Uterus (tissue), 2 donors: ENCODE data around the gene CCDC149.

Experiments
- POLR2A ChIP-seq, 2 donors: fragments of 450-650 bp; IDR thresholded peaks; one replicate each; pipeline ENCODE4 v1.6.1; 2016; ENCODE audit warnings: antibody characterized with exemption in 2 of 2, mild to moderate bottlenecking in 1 of 2, moderate library complexity in 1 of 2
- TF ChIP-seq, protein P1 (sequence below), 4 experiments: fragments of 200-600 bp in 2 of 4; fragments of 450-650 bp in 2 of 4; sonication (generic) in 2 of 4; IDR thresholded peaks; one replicate each; pipeline ENCODE4 v1.5.1; 2016 to 2019; ENCODE audit warnings: antibody characterized with exemption in 4 of 4, mild to moderate bottlenecking in 2 of 4, moderate library complexity in 1 of 4

DNA sequence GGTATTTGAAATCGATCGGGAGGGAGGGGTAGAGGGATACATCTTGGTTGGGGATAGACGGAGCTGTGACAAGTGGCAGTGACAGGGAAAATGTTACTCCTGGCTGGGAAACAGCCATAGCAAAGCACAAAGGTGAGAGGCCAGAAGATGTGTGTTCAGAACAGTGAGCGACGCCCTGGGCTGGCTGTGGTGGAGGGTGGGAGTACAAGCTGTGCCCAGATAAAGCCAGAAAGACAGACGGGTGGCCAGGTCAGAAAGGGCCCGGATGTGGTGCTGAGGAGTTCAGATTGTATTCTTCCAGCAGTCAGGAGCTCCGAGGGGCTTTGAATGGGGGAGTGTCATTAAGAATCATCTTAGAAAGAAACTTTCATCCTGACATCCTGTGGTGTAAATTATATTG is 27.9 kb downstream of the CCDC149 start:
- TF ChIP-seq, protein P1, sequence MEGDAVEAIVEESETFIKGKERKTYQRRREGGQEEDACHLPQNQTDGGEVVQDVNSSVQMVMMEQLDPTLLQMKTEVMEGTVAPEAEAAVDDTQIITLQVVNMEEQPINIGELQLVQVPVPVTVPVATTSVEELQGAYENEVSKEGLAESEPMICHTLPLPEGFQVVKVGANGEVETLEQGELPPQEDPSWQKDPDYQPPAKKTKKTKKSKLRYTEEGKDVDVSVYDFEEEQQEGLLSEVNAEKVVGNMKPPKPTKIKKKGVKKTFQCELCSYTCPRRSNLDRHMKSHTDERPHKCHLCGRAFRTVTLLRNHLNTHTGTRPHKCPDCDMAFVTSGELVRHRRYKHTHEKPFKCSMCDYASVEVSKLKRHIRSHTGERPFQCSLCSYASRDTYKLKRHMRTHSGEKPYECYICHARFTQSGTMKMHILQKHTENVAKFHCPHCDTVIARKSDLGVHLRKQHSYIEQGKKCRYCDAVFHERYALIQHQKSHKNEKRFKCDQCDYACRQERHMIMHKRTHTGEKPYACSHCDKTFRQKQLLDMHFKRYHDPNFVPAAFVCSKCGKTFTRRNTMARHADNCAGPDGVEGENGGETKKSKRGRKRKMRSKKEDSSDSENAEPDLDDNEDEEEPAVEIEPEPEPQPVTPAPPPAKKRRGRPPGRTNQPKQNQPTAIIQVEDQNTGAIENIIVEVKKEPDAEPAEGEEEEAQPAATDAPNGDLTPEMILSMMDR (IDR thresholded peaks at IDR 0.05): no peak
- TF ChIP-seq POLR2A (IDR thresholded peaks at IDR 0.05): no peak
